ENCODE results near the gene CLCN4.

CLCN4 gene

GRCh38 chrX:10198254-10198653, 41.5 kb downstream of the CLCN4 start:
- no peak for DNase-seq

DNA sequence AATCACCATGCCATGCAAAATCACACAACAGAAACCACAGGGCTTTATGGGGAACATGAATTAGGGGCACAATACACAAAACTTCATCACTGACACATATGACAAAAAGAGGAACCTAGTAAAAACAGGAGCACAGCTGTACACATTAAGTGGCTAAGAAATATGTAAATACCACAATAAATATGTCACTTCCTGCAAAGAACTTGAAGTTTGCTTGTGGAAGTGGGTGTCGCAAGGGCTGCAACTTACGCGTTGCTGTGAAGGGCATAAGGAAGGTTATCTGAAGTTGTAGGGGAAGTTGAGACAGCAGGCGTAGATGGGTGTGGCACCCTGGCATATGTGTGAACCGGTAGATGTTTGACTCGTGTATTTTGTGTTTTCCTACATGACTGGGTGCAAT, 42.4 kb downstream of the CLCN4 start:
- DNase-seq, result no peak

- no peak for DNase-seq
Measured at GRCh38 chrX:10203617-10204016, 46.8 kb downstream of the CLCN4 start.

DNA sequence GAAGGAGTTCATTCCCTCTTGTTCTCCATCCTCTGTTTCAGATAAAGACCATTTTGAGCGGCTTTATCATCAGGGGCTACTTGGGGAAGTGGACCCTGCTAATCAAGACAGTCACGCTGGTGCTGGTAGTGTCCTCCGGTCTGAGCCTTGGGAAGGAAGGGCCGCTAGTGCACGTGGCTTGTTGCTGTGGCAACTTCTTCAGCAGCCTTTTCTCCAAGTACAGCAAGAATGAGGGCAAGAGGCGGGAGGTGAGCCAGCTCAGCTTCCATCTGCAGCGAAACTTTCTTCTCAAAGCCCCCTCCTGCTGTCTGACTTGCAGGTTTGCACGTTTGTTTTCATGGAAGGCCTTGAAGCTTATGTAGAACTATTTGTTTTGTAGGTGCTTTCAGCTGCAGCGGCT, 49.5 kb downstream of the CLCN4 start:
- DNase-seq, result no peak

- DNase-seq, result no peak
Measured at GRCh38 chrX:10208281-10208856, 51.6 kb downstream of the CLCN4 start.

DNA sequence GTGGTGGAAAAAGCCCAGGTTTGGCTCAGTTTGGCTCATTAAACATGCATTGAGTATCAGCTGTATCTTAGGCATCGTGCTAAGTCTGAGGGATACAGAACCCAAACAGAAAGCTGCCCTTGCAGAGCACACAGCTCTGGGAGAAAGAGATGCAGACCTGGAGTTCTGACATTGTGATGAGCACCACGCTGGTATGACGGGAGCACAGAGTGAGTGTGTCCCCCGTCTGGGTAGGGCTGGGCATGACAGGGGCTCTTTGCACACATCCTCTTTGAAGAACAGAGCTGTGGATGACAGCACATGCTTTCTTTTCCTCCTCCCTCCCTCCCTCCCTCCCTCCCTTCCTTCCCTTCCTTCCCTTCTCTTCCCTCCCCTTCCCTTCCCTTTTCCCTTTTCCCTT, 52.2 kb downstream of the CLCN4 start:
- no peak for DNase-seq

GRCh38 chrX:10212395-10212794, 55.6 kb downstream of the CLCN4 start:
- no peak for DNase-seq

DNA sequence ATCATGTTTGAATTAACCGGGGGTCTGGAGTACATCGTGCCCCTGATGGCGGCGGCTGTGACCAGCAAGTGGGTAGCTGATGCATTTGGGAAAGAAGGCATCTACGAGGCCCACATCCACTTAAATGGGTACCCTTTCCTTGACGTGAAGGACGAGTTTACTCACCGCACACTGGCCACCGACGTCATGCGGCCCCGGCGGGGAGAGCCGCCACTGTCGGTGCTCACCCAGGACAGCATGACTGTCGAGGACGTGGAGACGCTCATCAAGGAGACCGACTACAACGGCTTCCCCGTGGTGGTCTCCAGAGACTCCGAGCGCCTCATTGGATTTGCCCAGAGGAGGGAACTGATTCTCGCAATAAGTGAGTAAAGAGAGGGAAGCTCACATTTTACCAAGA, 56.9 kb downstream of the CLCN4 start:
- DNase-seq, result no peak

DNA sequence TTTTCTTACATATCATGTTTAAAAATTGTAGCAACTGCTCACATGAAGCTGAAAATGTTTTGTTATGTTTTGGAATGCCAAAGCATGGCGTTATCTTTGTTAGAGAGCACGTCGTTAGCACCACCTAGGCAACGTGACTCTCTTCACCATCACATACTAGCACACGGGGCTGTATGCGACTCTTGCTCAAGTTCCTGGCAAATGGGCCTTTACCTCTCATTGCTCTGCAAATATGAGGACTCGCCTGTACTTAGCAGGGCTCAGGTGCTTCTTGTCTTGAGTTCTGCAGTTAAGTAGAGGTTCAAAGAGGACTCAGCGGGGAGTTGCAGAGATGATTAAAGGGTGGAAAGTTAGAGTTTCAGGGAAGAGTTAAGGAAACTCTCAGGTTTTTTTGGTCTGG, 59.4 kb downstream of the CLCN4 start:
- DNase-seq, result no peak

DNA sequence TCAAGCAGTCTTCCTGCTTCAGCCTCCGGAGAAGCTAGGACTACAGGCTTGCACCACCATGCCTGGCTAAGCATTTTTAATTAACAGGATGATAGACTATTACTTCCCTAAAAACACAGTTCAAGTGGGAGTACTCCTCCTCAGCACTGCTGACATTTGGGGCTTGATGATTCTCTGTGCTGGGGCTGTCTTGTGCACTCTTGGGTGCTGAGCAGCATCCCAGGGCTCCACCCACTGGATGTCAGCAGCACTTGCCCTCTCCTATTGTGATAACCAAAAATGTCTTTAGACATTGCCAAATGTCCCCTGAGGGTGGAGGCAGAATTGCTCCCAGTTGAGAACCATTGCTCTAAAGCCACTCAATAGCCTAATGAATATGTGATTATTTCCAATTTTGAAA, 60.4 kb downstream of the CLCN4 start:
- no peak for DNase-seq

- no peak for DNase-seq
Measured at GRCh38 chrX:10221651-10222050, 64.9 kb downstream of the CLCN4 start.

DNA sequence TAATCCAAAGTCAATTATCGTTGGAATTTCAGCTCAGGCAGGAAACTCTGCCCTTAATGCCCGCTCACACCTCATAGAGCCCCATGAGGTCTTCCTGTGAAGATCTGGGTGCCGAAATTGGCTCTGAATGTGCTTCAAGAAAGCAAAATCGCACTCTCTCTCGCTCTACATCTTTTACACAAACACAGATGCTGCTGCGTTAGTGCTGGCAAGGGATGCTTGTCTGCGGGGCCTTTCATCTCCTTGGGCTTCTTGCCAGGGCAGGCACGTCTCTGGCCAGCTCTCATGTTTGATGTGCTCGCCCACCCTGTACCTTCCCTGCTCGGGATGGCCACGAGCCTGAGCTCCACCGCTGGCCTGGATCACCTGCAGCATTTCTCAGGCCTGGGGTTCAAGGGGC, 66.5 kb downstream of the CLCN4 start:
- no peak for DNase-seq

DNA sequence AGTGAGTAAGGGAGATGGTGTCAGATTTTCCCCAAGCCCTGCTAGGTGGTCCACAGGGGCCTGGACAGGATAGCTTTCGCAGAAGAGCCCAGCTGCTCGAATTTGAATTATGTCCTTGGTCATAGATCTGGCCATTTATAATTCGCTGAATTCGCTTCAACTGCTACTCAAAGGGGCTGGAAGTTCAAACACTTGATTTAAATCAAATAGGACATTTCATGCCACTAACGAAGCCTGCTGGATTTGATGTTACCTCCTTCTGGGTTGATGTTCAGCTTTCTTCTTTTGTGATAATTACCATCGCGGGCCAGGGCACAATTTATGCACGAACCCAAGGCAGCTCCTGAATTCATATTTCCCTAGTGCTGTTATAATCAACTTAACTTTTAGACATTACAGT, 67.0 kb downstream of the CLCN4 start:
- no peak for DNase-seq

GRCh38 chrX:10230222-10230621, 73.4 kb downstream of the CLCN4 start:
- DNase-seq, result no peak

DNA sequence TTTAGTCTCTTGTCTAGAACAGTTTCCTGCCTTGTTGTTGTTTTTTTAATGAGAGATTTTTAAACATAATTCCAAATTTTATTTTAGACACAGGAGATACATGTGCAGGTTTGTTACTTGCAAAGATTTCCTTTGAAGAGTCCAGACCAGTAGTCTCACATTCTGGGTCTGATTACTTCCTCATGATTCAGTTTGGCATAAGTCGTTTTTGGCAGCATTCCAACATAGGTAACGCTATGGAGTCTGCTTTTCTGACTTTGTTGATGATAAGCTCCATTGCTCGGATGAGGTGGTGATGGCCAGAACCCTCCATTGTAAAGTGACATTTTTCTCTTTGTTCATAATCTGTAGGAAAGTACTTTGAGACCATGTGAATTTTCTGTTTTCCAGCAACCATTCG, 74.7 kb downstream of the CLCN4 start:
- no peak for DNase-seq

DNA sequence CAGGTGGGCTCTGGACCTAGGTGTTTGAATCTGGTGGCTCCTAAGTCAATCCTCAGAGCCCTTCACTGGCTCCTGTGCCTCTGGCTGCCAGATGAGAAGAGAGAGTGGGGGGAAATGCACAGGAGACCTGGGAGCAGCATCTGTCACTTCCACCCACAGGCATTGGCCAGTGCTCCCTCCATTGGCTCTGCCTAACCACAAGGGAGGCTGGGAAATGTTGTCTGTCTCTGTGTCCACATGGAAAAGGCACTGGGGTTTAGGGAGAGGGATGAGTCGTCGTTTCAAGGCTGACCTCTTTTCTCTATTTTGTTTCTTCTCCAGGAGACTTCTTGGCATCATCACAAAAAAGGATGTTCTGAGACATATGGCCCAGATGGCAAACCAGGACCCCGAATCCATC, 76.4 kb downstream of the CLCN4 start:
- DNase-seq, result no peak

- DNase-seq, result no peak
Measured at GRCh38 chrX:10233696-10234095, 76.9 kb downstream of the CLCN4 start.

DNA sequence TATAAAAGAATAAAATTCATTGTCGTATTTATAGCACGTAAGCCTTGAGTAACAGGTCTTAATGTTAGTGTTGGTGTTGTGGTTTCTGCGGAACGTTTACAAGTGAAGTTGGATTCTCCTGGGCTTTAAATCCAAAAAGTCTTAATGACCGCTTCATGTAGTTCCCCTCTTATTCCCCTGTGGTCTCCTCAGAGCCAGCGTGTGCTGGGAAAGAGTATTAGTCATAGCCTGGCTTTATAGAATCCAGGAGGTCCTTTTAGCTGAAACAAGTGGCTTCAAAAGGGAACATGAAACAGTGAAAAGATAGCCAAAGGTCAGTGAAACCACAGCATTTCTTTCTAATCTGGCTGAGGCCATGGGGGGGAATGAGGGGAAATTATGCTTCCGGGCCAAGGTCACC, 79.1 kb downstream of the CLCN4 start:
- no peak for DNase-seq

GRCh38 chrX:10237241-10237640, 80.5 kb downstream of the CLCN4 start:
- DNase-seq, result no peak

- no peak for DNase-seq
Measured at GRCh38 chrX:10239611-10240064, 82.9 kb downstream of the CLCN4 start.

DNA sequence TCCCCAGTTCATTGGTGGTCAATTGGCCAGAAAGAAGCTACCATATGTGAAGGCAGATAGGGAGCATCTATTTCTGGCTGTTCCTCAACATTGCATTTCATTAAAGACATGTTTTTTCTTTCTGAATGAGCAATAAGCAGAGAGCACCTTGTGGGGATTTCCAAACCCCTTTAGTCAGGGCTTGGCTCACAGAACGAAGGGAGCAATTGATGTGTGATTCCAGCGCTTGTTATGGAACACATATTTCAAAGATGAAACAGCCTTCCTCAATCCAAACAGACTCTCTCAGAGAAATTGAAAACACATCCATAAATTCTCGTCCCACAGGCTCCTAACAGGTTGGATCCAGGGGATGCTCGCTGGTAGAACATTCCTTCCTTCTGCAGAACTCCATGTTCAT, 84.1 kb downstream of the CLCN4 start:
- DNase-seq, result no peak

- DNase-seq, result no peak
Measured at GRCh38 chrX:10242026-10242425, 85.3 kb downstream of the CLCN4 start.

DNA sequence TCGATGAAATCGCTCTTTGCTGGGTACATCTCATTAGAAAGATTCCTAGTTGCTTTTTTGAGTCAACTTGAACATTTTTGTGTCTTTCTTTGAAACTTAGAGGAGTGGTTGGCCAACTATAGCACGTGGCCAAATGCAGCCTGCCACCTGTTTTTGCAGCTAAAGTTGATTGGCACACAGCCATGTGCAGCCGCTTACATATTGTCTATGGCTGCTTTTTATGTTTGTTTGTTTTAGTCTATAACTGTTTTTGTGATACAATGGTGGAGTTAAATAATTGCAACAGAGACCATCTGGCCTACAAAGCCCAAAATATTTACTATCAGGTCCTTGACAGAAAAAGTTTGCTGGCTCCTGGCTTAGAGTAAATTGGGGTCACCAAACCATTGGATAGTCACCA, 86.3 kb downstream of the CLCN4 start:
- no peak for DNase-seq

GRCh38 chrX:10244915-10245622, 88.3 kb downstream of the CLCN4 start:
- DNase-seq, result no peak

DNA sequence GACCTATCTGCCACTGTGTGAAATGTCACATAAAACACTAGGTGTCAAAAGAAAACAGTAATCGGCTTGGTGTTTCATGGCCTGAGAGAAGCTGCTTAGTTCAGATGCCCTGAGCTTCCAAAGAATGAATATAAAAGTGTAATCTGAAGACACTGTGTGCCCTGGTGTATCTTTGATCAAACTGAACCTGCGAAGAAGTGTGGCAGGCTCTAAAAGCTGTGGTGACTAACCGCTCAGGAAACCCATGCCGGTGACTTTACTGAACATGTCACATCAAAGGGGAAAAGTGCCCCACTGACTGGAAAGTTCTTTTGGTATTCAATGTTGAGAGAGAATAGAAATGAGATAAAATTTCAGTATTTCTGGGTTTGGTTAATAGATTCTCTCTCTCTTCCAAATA, 89.1 kb downstream of the CLCN4 start:
- DNase-seq, result no peak
